Ascending aorta (tissue), 2 donors: Measurements from ENCODE around the gene SLC25A28. TPM values are rescaled to one million over a fixed set of nuclear protein-coding genes. Genes with fewer than 3 reads are reported as not detected.

Source experiments
- DNase-seq, 2 donors: peaks; one replicate each; pipeline ENCODE4 v3.0.0-alpha.2; 2019; ENCODE audit warnings: low spot score in 2 of 2
- H3K27ac ChIP-seq, 2 donors: fragments of 200-600 bp; sonication (generic); one replicate each; pipeline ENCODE4 v1.5.1; 2016 to 2017; ENCODE audit warnings: mild to moderate bottlenecking in 1 of 2
- H3K27me3 ChIP-seq: fragments of 200-600 bp; sonication (generic); one replicate; pipeline ENCODE4 v1.5.1; 2017
- H3K36me3 ChIP-seq, 2 donors: fragments of 200-600 bp; sonication (generic); one replicate each; pipeline ENCODE4 v1.5.1; 2016
- H3K4me1 ChIP-seq, 2 donors: fragments of 200-600 bp; sonication (generic); one replicate each; pipeline ENCODE4 v1.5.1; 2016 to 2017; ENCODE audit warnings: mild to moderate bottlenecking in 1 of 2
- H3K4me3 ChIP-seq, 2 donors: fragments of 200-600 bp; sonication (generic); one replicate each; pipeline ENCODE4 v1.5.1; 2016 to 2017; ENCODE audit warnings: mild to moderate bottlenecking in 1 of 2
- H3K9me3 ChIP-seq, 2 donors: fragments of 200-600 bp; sonication (generic); one replicate each; pipeline ENCODE4 v1.5.1; 2016
- CTCF ChIP-seq, 3 experiments: fragments of 200-600 bp in 2 of 3; fragments of 450-650 bp in 1 of 3; sonication (generic) in 2 of 3; IDR thresholded peaks; one replicate each; pipeline ENCODE4 v1.5.1; 2016 to 2019; ENCODE audit warnings: antibody characterized with exemption in 3 of 3, mild to moderate bottlenecking in 1 of 3, moderate library complexity in 1 of 3
- intact Hi-C: fragments of 100-400 bp; cut with DNase I; formaldehyde crosslinking; loops from one replicate; pipeline ENCODE4 v1.15.1; 2023
- total RNA-seq: library from RNA; depleted of rRNA; stranded (reverse); fragments of >200 nt; gene quantifications from one replicate; pipeline ENCODE4 v1.1.0, GENCODE V29; 2016

The SLC25A28 gene
- total RNA-seq, 1 donor from 2014 or later: 25.2 TPM

- no peaks in the 10 kb centered on the region for H3K27me3 ChIP-seq
- no peak for DNase-seq
- intact Hi-C loops: no loop called here
- no peaks in the 10 kb centered on the region for H3K4me1 ChIP-seq
- no peak for TF ChIP-seq CTCF (IDR thresholded peaks at IDR 0.05)
- no peaks in the 10 kb centered on the region for H3K36me3 ChIP-seq
- no peak overlapping the region for H3K4me3 ChIP-seq
- H3K9me3 ChIP-seq: no peaks in the 10 kb centered on the region
- no peak overlapping the region for H3K27ac ChIP-seq
These were observed 57.6 kb downstream of the SLC25A28 start for GRCh38 chr10:99562631-99563030.

Other genes with a start within 250 kb of the SLC25A28 start
- 4.4 TPM for gene GOT1, start 189.8 kb downstream of the SLC25A28 start, total RNA-seq
- gene NKX2-3, start 87.5 kb downstream of the SLC25A28 start, total RNA-seq: not detected
- 9.9 TPM for gene ENTPD7, start 39.1 kb upstream of the SLC25A28 start, total RNA-seq
- gene COX15, start 111.7 kb upstream of the SLC25A28 start, total RNA-seq: 22.0 TPM
- gene CUTC, start 111.8 kb upstream of the SLC25A28 start, total RNA-seq: 8.0 TPM
- 0.96 TPM for gene ABCC2, start 162.2 kb upstream of the SLC25A28 start, total RNA-seq